NB4 (cell line): Measurements from ENCODE around the gene SYT8.

ENCODE experiments used
- DNase-seq: peaks from one replicate; pipeline ENCODE4 v3.0.0; 2010; ENCODE audit warnings: low read depth
- H3K4me3 ChIP-seq: one replicate; pipeline ENCODE4 v1.5.1; 2011; ENCODE audit warnings: mild to moderate bottlenecking, low read depth, low read length, moderate library complexity
- MYC ChIP-seq: IDR thresholded peaks from 2 replicates; pipeline ENCODE4 v1.6.1; 2011; ENCODE audit warnings: low read depth, low read length
- POLR2A ChIP-seq: IDR thresholded peaks from 2 replicates; pipeline ENCODE4 v1.6.1; 2011; ENCODE audit warnings: mild to moderate bottlenecking; ENCODE audit not compliant: insufficient read length; ENCODE audit errors: extremely low read depth
- TF ChIP-seq, protein P1 (sequence below): IDR thresholded peaks from one replicate; pipeline ENCODE4 v1.5.1; 2012; ENCODE audit warnings: low read depth, low read length
- TF ChIP-seq, protein P2 (sequence below): IDR thresholded peaks from 2 replicates; pipeline ENCODE4 v1.6.1; 2011; ENCODE audit warnings: low read depth, low read length

Gene SYT8

DNA sequence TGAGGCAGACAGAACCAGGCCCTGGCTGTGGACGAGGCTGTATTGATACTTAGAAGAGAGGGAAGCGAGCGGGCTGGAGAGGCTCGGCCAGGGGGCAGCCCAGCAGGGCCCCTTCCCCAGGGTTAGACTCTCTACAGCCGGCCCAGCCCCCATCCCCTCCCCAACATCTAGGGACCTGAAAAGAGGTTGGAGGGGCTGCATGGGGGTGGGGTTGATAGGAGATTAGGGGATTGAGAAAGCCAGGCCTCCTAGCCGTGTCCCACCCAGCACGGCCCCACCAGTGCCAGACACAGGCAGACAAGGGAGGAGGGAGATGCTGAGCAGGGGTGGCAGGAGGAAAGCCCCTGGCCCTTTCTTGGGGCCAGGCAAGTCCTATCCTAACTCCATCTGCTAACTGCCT, 23.8 kb downstream of the SYT8 start:
- H3K4me3 ChIP-seq, result no peak overlapping the region
- no peak for DNase-seq
- TF ChIP-seq, protein P1, sequence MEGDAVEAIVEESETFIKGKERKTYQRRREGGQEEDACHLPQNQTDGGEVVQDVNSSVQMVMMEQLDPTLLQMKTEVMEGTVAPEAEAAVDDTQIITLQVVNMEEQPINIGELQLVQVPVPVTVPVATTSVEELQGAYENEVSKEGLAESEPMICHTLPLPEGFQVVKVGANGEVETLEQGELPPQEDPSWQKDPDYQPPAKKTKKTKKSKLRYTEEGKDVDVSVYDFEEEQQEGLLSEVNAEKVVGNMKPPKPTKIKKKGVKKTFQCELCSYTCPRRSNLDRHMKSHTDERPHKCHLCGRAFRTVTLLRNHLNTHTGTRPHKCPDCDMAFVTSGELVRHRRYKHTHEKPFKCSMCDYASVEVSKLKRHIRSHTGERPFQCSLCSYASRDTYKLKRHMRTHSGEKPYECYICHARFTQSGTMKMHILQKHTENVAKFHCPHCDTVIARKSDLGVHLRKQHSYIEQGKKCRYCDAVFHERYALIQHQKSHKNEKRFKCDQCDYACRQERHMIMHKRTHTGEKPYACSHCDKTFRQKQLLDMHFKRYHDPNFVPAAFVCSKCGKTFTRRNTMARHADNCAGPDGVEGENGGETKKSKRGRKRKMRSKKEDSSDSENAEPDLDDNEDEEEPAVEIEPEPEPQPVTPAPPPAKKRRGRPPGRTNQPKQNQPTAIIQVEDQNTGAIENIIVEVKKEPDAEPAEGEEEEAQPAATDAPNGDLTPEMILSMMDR, result no peak
- TF ChIP-seq, protein P2, sequence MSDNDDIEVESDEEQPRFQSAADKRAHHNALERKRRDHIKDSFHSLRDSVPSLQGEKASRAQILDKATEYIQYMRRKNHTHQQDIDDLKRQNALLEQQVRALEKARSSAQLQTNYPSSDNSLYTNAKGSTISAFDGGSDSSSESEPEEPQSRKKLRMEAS, result no peak
- TF ChIP-seq MYC (no peak), POLR2A (no peak)

DNA sequence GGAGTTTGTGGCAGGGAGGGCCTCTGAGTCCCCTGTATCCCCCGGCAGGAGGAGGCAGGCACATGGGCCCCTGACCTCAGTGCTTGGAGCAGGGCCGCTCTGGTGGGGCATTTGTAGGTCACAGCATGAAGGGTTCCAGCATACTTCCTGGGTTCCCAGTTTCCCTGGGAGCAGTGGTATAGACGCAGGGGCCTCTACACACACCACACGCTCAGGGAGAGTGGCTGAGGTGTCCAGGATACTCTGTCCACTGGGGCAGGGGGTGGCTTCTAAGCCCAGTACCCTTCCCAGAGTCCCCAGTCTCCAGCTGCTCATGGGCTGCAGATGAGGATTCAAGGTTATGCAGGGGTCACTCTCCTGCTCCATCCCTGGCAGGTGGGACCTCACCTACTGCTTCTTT, 24.2 kb downstream of the SYT8 start:
- H3K4me3 ChIP-seq, result no peak overlapping the region
- no peak for DNase-seq
- TF ChIP-seq POLR2A (no peak), MYC (no peak)
- TF ChIP-seq, protein P1, result no peak
- TF ChIP-seq, protein P2, result no peak

DNA sequence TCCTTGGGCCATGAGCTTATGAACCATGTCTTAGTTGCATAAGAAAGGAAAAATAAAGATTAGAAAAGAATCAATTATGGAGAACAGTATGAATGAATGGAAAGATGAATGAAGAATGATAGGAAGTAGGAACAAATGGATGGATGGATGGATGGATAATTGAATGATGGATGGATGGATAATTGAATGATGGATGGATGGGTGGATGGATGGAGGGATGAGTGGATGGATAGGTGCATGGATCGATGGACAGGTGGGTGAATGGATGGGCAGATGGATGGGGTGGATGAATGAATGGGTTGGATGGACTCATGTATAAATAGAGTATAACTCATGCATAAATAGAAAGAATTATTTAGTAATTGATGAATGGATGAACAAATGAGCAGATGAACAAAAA, 25.3 kb downstream of the SYT8 start:
- TF ChIP-seq MYC (no peak), POLR2A (no peak)
- TF ChIP-seq, protein P2, result no peak
- TF ChIP-seq, protein P1, result no peak
- no peak for DNase-seq
- H3K4me3 ChIP-seq, result no peak overlapping the region

DNA sequence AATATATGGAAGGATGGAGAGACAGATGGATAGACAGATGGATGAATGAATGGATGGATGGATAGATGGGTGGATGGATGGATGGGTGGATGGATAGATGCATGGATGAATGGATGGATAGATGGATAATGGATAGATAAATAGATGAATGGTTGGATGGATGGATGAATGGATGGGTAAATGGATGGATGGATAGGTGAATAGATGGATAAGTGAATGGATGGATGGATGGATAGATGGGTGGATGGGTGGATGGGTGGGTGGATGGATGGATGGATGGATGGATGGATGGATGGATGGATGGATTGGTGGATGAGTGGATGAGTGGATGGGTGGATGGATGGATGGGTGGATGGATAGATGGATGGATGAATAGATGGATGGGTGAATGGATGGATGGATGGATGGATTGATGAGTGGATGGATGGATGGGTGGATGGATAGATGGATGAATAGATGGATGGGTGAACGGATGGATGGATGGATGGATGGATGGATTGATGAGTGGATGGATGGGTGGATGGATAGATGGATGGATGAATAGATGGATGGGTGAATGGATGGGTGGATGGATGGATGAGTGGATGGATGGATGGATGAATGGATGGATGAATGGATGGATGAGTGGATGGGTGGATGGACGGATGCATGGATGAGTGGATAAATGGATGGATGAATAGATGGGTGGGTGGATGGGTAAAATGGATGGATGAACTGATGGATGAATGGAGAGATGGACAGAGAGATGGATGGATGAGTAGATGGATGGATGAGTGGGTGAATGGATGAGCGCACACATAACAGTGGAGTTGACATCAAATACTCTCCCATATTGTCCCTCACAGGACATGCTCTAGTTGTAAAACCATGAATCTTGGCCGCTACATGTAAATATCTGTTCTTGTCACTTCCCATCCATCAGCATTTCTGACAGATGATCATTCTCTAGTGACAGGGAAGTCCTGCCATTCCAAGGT, 26.9 kb downstream of the SYT8 start:
- TF ChIP-seq, protein P2, result no peak
- TF ChIP-seq, protein P1, result no peak
- TF ChIP-seq POLR2A (no peak), MYC (no peak)
- DNase-seq, result no peak
- H3K4me3 ChIP-seq, result no peak overlapping the region

DNA sequence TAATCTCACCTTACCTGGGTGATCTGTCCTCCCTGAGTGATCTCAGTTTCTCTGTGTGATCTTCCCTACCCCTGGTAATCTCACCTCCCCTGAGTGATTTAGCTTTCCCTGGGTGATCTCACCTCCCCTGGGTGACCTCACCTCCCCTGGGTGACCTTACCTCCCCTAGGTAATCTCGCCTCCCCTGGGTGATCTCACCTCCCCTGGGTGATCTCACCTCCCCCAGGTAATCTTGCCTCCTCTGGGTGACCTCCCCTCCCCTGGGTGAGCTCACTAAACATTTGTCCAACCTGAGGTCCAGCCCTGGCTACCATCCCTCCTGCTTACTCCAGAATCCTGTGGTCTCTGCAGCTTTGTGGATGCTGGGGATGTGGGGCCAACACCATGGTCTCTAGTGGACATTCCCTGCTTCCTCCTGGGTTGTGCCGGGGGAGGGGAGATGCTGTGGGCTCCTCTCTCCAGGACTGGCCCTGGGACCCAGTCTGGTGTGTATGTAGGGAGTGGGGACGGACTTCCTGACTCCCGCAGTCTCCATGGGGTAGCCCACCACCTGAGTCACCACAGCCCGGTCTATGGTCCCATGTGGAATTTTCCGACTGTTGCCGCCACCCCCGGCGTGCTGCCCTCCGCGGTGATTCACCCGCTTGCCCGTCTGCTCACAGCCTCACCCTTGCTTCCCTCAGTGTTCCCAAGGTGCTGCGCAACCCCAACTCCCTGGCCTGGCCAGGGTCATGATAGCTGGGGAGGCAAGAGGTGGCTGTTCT, 28.0 kb downstream of the SYT8 start:
- no peak for DNase-seq
- no peak overlapping the region for H3K4me3 ChIP-seq
- TF ChIP-seq POLR2A (no peak), MYC (no peak)
- TF ChIP-seq, protein P1, result no peak
